GM06990 (cell line): ENCODE data around the gene WNT9A.

ENCODE experiments used
- DNase-seq: peaks from one replicate; pipeline ENCODE4 v3.0.0-alpha.2; 2011; ENCODE audit not compliant: insufficient read length; ENCODE audit errors: extremely low read depth
- H3K27me3 ChIP-seq: replicated peaks from 2 replicates; pipeline ENCODE4 v1.6.0; 2011; ENCODE audit warnings: low read length; ENCODE audit not compliant: control insufficient read depth, insufficient read depth
- H3K36me3 ChIP-seq: 2 replicates; pipeline ENCODE4 v1.5.1; 2011; ENCODE audit warnings: low read length; ENCODE audit not compliant: control insufficient read depth, insufficient read depth
- H3K4me3 ChIP-seq: replicated peaks from 2 replicates; pipeline ENCODE4 v1.5.1; 2011; ENCODE audit warnings: low read depth, mild to moderate bottlenecking, control low read depth, low read length
- CTCF ChIP-seq: IDR thresholded peaks from 2 replicates; pipeline ENCODE4 v1.5.1; 2011; ENCODE audit warnings: low read length, control low read depth, mild to moderate bottlenecking, inconsistent platforms; ENCODE audit not compliant: insufficient read depth, poor library complexity, severe bottlenecking

WNT9A gene

DNA sequence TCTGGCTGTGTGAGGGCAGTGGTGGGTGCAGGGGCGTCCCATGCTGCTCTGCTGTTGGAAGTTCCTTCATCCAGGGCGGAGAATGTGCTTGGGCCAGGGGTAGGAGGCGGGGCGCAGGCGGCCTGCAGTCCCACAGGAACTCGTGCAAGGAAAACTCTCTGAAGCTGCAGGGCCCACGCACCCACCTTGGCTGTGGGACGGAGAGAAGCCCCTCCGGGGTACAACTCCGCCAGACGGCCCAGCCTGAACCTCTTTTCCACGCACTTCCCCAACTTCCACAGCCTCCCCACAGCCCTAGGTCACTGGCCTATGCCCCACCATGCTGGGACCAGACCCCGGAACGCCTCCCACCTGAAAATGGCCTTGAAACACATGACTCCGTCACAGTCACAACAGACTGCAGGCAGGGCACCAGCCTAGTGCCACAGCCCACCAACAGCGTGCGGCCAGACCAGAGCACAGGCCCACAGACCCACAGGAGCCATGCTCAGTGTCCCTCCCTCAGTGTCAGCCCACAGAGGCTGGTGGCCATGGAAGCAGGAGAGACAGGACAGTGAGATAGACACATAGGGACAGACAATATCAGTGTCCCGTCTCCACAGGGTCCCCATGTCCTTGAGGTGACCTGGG, 47.8 kb downstream of the WNT9A start:
- no peaks in the 10 kb centered on the region for H3K36me3 ChIP-seq
- DNase-seq, result no peak
- no peak overlapping the region for H3K4me3 ChIP-seq
- H3K27me3 ChIP-seq, result no peaks in the 10 kb centered on the region
- no peak for TF ChIP-seq CTCF

DNA sequence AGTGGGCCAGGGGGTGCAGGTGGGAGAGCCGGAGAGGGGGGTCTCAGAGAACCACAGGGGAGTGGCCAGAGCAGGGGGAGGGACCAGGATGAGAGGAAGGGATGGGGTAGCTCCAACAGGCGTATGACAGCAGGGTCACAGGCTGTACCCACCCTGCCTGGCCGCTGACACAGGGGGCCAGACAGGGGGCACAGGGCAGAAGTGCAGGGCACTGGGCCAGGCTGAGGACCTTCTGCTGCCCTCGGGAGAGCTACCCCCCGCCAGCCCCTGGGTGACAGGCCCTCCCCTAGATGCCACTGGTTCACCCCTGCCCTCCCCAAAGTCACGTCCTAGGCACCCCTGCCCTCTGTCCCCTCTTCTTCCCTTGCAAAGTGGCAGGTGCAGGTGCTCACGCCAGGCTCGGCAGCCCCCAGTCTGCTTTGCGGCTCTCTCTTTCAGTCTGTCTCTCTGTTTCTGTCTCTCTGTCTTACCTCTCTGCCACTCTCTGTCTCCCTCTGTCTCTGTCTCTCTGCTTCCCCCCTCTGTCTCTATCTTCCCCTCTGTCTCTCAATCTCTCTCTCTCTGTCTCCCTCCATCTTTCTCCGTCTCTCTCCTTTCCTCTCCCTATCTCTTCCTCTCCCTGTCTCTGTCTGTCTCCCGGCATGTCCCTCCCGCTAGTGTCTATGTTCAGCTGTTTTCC, 48.5 kb downstream of the WNT9A start:
- no peak overlapping the region for H3K4me3 ChIP-seq
- H3K36me3 ChIP-seq, result no peaks in the 10 kb centered on the region
- TF ChIP-seq CTCF, result no peak
- DNase-seq, result no peak
- no peaks in the 10 kb centered on the region for H3K27me3 ChIP-seq

GRCh38 chr1:227898502-227899140, 49.1 kb downstream of the WNT9A start:
- Histone ChIP-seq H3K27me3 (no peaks in the 10 kb centered on the region), H3K4me3 (no peak overlapping the region), H3K36me3 (no peaks in the 10 kb centered on the region)
- DNase-seq, result no peak
- no peak for TF ChIP-seq CTCF

DNA sequence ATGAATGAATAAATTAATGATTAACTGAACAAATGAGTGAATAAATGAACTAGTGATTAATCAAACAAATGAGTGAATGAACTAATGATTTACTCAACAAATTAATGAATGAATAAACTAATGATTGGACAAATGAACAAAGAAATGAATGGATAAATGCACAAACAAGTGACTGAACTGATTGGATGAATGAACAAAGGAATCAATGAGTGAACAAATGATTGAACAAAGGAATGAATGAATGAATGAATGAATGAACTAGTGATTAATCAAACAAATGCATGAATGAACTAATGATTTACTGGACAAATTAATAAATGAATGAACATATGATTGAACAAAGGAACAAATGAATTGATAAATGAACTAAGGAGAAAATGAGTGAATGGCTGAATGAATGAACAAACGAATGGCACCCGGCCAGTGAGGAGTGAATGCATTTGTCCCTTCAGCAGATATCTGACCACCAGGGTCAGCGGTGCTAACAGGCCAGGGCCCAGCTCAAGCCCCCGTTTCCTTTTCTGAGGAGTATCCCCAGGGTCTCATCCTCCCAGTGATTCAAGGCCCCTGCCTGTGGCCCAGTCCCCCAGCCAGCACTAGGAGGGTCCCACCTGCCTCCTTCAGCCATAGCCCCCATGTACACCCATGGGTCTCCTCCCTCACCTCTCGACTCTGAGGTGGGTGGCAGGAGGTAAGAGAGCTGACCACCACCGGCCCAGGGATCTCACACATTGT, 49.9 kb downstream of the WNT9A start:
- no peak for TF ChIP-seq CTCF
- no peak for DNase-seq
- Histone ChIP-seq H3K27me3 (no peaks in the 10 kb centered on the region), H3K4me3 (no peak overlapping the region), H3K36me3 (no peaks in the 10 kb centered on the region)

GRCh38 chr1:227896710-227897655, 50.7 kb downstream of the WNT9A start:
- H3K36me3 ChIP-seq, result no peaks in the 10 kb centered on the region
- no peak for DNase-seq
- TF ChIP-seq CTCF, result no peak
- H3K27me3 ChIP-seq, result no peaks in the 10 kb centered on the region
- H3K4me3 ChIP-seq, result no peak overlapping the region
